ENCODE data around the gene SERPINA1. TPM values are rescaled to one million over a fixed set of nuclear protein-coding genes. Genes with fewer than 3 reads are reported as not detected.

The SERPINA1 gene
- total RNA-seq, 8 experiments from 2014 or later = 0.22 to 1.9 (median 0.87) TPM; not detected in 1

GRCh38 chr14:94342334-94342934 lies 46.0 kb downstream of the SERPINA1 start:
- 0 to 60% (median 55%) methylated on average over 1 to 2 of the region's 2 CpGs; no CpG with 5 or more reads in 6 of the 10 experiments for WGBS, 10 experiments
- H3K27ac ChIP-seq = no peak overlapping the region

GRCh38 chr14:94341656-94342333 lies 46.6 kb downstream of the SERPINA1 start:
- ATAC-seq (replicated peaks in 6 of 8) = peak in 2 of 8 experiments; percentile 10 to 15
- no peak overlapping the region for H3K27ac ChIP-seq
- H3K4me1 ChIP-seq (replicated peaks in 1 of 2) = no peaks in the 10 kb centered on the region
- 0 to 82% (median 30%) methylated on average over 2 to 5 of the region's 5 CpGs; no CpG with 5 or more reads in 3 of the 10 experiments for WGBS, 10 experiments
- in situ Hi-C loops (cut with MboI; ENCODE audit: low pct_unique_long_range_greater_than_20kb in 2 of 9, low sequenced_read_pairs in 9 of 9, unreplicated experiment in 9 of 9) = no loop called here
- no peak overlapping the region for H3K4me3 ChIP-seq

More at GRCh38 chr14:94342334-94342934, 46.0 kb downstream of the SERPINA1 start:
- H3K4me3 ChIP-seq = no peak overlapping the region
- ATAC-seq (replicated peaks in 6 of 8) = peak in 4 of 8 experiments; percentile 75 to 97 (median 97)
- no peaks in the 10 kb centered on the region for H3K4me1 ChIP-seq (replicated peaks in 1 of 2)
- in situ Hi-C loops (cut with MboI; ENCODE audit: low pct_unique_long_range_greater_than_20kb in 2 of 9, low sequenced_read_pairs in 9 of 9, unreplicated experiment in 9 of 9) = no loop called here

- in situ Hi-C loops (cut with MboI; ENCODE audit: low pct_unique_long_range_greater_than_20kb in 2 of 9, low sequenced_read_pairs in 9 of 9, unreplicated experiment in 9 of 9) = no loop called here
- no peak overlapping the region for H3K4me3 ChIP-seq
- H3K4me1 ChIP-seq (replicated peaks in 1 of 2) = no peaks in the 10 kb centered on the region
- no peak overlapping the region for H3K27ac ChIP-seq
- no peak for ATAC-seq (replicated peaks in 6 of 8)
Measured at GRCh38 chr14:94340533-94340932, 47.9 kb downstream of the SERPINA1 start.

GRCh38 chr14:94338023-94338422 lies 50.4 kb downstream of the SERPINA1 start:
- ATAC-seq (replicated peaks in 6 of 8) = no peak
- H3K4me1 ChIP-seq (replicated peaks in 1 of 2) = no peaks in the 10 kb centered on the region
- in situ Hi-C loops (cut with MboI; ENCODE audit: low pct_unique_long_range_greater_than_20kb in 2 of 9, low sequenced_read_pairs in 9 of 9, unreplicated experiment in 9 of 9) = no loop called here
- 64 to 100% (median 94%) methylated on average over 2 of the region's 2 CpGs; no CpG with 5 or more reads in 3 of the 10 experiments for WGBS, 10 experiments
- no peak overlapping the region for H3K4me3 ChIP-seq
- no peak overlapping the region for H3K27ac ChIP-seq

- Histone ChIP-seq H3K27ac (no peak overlapping the region), H3K4me3 (no peak overlapping the region), H3K4me1 (replicated peaks in 1 of 2) (no peaks in the 10 kb centered on the region)
- WGBS, 10 experiments = 44 to 100% (median 91%) methylated on average over 3 to 6 of the region's 6 CpGs
- in situ Hi-C loops (cut with MboI; ENCODE audit: low pct_unique_long_range_greater_than_20kb in 2 of 9, low sequenced_read_pairs in 9 of 9, unreplicated experiment in 9 of 9) = no loop called here
- ATAC-seq (replicated peaks in 6 of 8) = no peak
Measured at GRCh38 chr14:94337274-94337673, 51.1 kb downstream of the SERPINA1 start.

GRCh38 chr14:94334872-94335271 lies 53.5 kb downstream of the SERPINA1 start:
- no peak overlapping the region for H3K27ac ChIP-seq
- ATAC-seq (replicated peaks in 6 of 8) = peak in 2 of 8 experiments; percentile 15 to 36
- H3K4me3 ChIP-seq = no peak overlapping the region
- in situ Hi-C loops (cut with MboI; ENCODE audit: low pct_unique_long_range_greater_than_20kb in 2 of 9, low sequenced_read_pairs in 9 of 9, unreplicated experiment in 9 of 9) = no loop called here
- H3K4me1 ChIP-seq (replicated peaks in 1 of 2) = no peaks in the 10 kb centered on the region
- WGBS, 10 experiments = 0 to 93% (median 60%) methylated on average over 1 to 4 of the region's 4 CpGs; no CpG with 5 or more reads in 1 of the 10 experiments

- ATAC-seq (replicated peaks in 6 of 8) = no peak
- in situ Hi-C loops (cut with MboI; ENCODE audit: low pct_unique_long_range_greater_than_20kb in 2 of 9, low sequenced_read_pairs in 9 of 9, unreplicated experiment in 9 of 9) = no loop called here
- Histone ChIP-seq H3K4me1 (replicated peaks in 1 of 2) (no peaks in the 10 kb centered on the region), H3K4me3 (no peak overlapping the region), H3K27ac (no peak overlapping the region)
Measured at GRCh38 chr14:94332587-94332986, 55.8 kb downstream of the SERPINA1 start.

GRCh38 chr14:94332063-94332583 lies 56.3 kb downstream of the SERPINA1 start:
- ATAC-seq (replicated peaks in 6 of 8) = no peak
- Histone ChIP-seq H3K4me3 (no peak overlapping the region), H3K27ac (no peak overlapping the region), H3K4me1 (replicated peaks in 1 of 2) (no peaks in the 10 kb centered on the region)
- 59 to 100% (median 89%) methylated on average over 1 to 5 of the region's 7 CpGs; no CpG with 5 or more reads in 4 of the 10 experiments for WGBS, 10 experiments
- in situ Hi-C loops (cut with MboI; ENCODE audit: low pct_unique_long_range_greater_than_20kb in 2 of 9, low sequenced_read_pairs in 9 of 9, unreplicated experiment in 9 of 9) = no loop called here

GRCh38 chr14:94331462-94331861 lies 56.9 kb downstream of the SERPINA1 start:
- in situ Hi-C loops (cut with MboI; ENCODE audit: low pct_unique_long_range_greater_than_20kb in 2 of 9, low sequenced_read_pairs in 9 of 9, unreplicated experiment in 9 of 9) = no loop called here
- no peak overlapping the region for H3K4me3 ChIP-seq
- H3K4me1 ChIP-seq (replicated peaks in 1 of 2) = no peaks in the 10 kb centered on the region
- ATAC-seq (replicated peaks in 6 of 8) = no peak
- H3K27ac ChIP-seq = no peak overlapping the region
- WGBS, 10 experiments = 17 to 100% (median 100%) methylated on average over 1 to 2 of the region's 5 CpGs; no CpG with 5 or more reads in 5 of the 10 experiments

GRCh38 chr14:94330857-94331256 lies 57.5 kb downstream of the SERPINA1 start:
- no peak overlapping the region for H3K4me3 ChIP-seq
- in situ Hi-C loops (cut with MboI; ENCODE audit: low pct_unique_long_range_greater_than_20kb in 2 of 9, low sequenced_read_pairs in 9 of 9, unreplicated experiment in 9 of 9) = no loop called here
- WGBS, 10 experiments = no CpG with 5 or more reads among the region's 2 CpGs
- no peak for ATAC-seq (replicated peaks in 6 of 8)
- H3K4me1 ChIP-seq (replicated peaks in 1 of 2) = no peaks in the 10 kb centered on the region
- H3K27ac ChIP-seq = no peak overlapping the region

GRCh38 chr14:94330432-94330831 lies 58.0 kb downstream of the SERPINA1 start:
- no peaks in the 10 kb centered on the region for H3K4me1 ChIP-seq (replicated peaks in 1 of 2)
- no peak overlapping the region for H3K4me3 ChIP-seq
- ATAC-seq (replicated peaks in 6 of 8) = no peak
- in situ Hi-C loops (cut with MboI; ENCODE audit: low pct_unique_long_range_greater_than_20kb in 2 of 9, low sequenced_read_pairs in 9 of 9, unreplicated experiment in 9 of 9) = no loop called here
- H3K27ac ChIP-seq = no peak overlapping the region
- WGBS, 10 experiments = 100% methylated on average over 1 to 2 of the region's 3 CpGs; no CpG with 5 or more reads in 8 of the 10 experiments

- in situ Hi-C loops (cut with MboI; ENCODE audit: low pct_unique_long_range_greater_than_20kb in 2 of 9, low sequenced_read_pairs in 9 of 9, unreplicated experiment in 9 of 9) = no loop called here
- WGBS, 10 experiments = 50 to 92% (median 63%) methylated on average over 2 to 4 of the region's 4 CpGs; no CpG with 5 or more reads in 3 of the 10 experiments
- no peak for ATAC-seq (replicated peaks in 6 of 8)
- no peak overlapping the region for H3K4me3 ChIP-seq
- no peaks in the 10 kb centered on the region for H3K4me1 ChIP-seq (replicated peaks in 1 of 2)
- no peak overlapping the region for H3K27ac ChIP-seq
Measured at GRCh38 chr14:94329857-94330256, 58.5 kb downstream of the SERPINA1 start.

- in situ Hi-C loops (cut with MboI; ENCODE audit: low pct_unique_long_range_greater_than_20kb in 2 of 9, low sequenced_read_pairs in 9 of 9, unreplicated experiment in 9 of 9) = no loop called here
- no peaks in the 10 kb centered on the region for H3K4me1 ChIP-seq (replicated peaks in 1 of 2)
- no peak overlapping the region for H3K4me3 ChIP-seq
- no peak overlapping the region for H3K27ac ChIP-seq
- no peak for ATAC-seq (replicated peaks in 6 of 8)
- WGBS, 10 experiments = 38 to 100% (median 89%) methylated on average over 1 to 2 of the region's 2 CpGs; no CpG with 5 or more reads in 4 of the 10 experiments
Measured at GRCh38 chr14:94328196-94328595, 60.2 kb downstream of the SERPINA1 start.

Data from motor neuron (in vitro differentiated cells).